HG02938 (cell line): Measurements from ENCODE around the gene IL6ST.
"Not testable (repeated sequence)": the region's sequence is repeated elsewhere in the genome, so short reads cannot be mapped to it uniquely, and the experiment has no call there.

Source experiments
- ATAC-seq: cut with Tn5 transposase; IDR thresholded peaks from one replicate; pipeline ENCODE4 v1.9.1; 2021; ENCODE audit warnings: mild to moderate bottlenecking, moderate library complexity; ENCODE audit not compliant: unreplicated experiment

IL6ST gene

GRCh38 chr5:55969956-55970355, 24.8 kb downstream of the IL6ST start:
- ATAC-seq, result no peak

- ATAC-seq, result no peak
Measured at GRCh38 chr5:55966284-55966683, 28.5 kb downstream of the IL6ST start.

DNA sequence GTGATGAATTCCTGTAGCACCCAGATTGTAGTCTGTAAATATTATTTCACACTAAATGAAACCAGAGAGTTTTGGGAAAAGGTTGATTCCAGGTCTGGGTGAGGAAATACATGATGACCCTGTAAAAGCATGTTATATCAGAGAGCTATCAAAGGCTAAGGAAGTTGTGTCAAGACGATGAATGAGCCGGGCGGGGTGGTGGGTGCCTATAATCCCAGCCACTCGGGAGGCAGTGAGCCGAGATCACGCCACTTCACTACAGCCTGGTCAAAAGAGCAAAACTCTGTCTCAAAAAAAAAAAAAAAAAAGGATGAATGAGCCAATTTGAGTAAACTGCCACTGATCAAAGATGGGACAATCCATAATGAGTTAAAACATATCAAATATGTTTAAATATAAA, 29.2 kb downstream of the IL6ST start:
- ATAC-seq, result no peak

GRCh38 chr5:55960779-55961178, 34.0 kb downstream of the IL6ST start:
- no peak for ATAC-seq

DNA sequence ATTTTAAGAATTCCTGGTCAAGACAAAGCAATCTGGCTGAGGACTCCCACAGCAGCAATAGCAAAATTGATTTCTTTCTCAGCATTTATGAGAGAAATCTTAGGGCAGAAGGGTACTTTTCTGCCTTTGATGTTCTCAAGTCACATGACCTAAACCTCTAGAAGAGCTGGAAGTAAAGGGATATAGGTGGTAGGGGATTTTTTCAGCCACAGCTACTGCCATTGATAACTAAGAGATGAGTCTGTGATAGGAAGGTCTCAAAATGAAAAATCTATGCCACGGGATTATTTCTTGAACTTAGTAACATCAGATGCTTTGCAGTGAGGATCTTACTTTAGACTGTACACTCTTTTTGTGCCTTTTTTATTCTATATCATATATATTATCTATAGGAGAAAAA, 35.6 kb downstream of the IL6ST start:
- ATAC-seq, result no peak

DNA sequence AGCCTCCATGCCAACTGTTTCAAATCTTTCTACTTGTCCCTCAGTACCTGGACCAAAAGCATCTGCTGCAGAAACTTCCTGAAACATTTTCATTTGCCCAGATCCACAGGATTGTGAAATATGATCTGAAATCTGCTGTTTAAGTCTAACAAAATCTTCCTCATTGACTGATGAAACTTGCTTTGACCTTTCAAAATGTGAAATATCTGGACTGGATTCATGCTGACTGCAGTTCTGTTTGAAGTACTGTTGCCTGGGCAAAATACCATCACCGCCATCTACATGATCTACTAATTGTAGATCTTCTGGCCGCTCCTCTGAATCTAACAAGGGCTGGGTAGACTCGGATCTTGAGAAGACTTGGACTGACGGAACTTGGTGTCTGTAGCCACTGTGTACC, 53.6 kb downstream of the IL6ST start:
- not testable (repeated sequence) for ATAC-seq

DNA sequence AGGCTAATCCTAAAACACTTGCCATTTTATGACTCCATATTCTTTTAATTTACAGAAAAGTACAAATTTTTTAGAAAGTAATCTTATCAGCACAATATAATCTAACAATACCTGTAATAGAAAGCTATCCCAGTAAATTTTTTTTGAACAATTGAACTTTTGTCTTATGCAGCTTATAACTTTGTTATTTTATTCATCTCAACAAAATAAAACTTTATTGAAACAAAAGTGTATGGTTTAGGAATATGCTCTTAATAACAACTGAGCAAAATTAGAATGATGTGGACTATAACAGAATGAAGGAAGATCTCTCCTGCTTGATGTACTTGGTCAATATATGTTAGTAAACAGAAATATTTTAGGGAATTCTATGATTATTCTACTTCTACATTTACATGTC, 57.2 kb downstream of the IL6ST start:
- not testable (repeated sequence) for ATAC-seq

- no peak for ATAC-seq
Measured at GRCh38 chr5:55936100-55936693, 58.6 kb downstream of the IL6ST start.

DNA sequence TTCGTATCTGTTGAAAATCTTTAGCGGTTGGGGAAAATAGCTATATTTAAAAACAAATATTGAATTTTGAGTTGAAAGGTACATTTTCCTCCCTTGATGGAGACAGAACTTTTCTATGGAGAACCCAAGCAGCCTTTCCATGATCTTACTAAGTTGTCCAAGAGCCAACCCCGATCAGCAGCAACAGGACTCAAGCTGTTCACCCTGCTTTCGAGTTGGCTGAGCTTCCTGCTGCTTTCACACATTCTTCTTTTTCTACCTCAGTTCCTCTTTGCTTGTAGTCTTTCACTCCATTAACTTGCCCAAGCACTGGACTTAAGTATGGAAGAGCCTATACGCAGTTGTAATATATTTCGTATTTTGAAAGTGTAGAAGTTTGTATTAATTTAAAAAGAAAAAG, 59.4 kb downstream of the IL6ST start:
- ATAC-seq, result no peak

GRCh38 chr5:55934720-55935119, 60.0 kb downstream of the IL6ST start:
- ATAC-seq, result no peak

GRCh38 chr5:55934115-55934613, 60.6 kb downstream of the IL6ST start:
- ATAC-seq, result no peak

- no peak for ATAC-seq
Measured at GRCh38 chr5:55933377-55934114, 61.2 kb downstream of the IL6ST start.

DNA sequence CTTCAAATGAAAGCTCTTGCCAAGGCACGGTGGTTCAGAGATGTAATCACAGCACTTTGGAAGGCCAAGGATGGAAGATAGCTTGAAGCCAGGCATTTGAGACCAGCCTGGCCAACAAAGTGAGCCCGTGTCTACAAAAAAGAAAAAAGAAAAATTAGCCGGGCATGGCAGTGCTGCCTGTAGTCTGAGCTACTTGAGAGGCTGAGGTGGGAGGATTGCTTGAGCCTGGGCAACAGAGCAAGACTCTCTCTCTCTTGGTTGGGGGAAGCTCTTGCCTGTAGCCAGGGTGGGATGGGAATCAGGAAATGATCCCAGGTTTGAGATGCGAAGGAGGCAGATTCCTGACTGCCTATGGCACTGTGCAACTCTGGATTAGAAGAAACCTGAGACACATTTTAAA, 62.1 kb downstream of the IL6ST start:
- ATAC-seq, result no peak

GRCh38 chr5:55929020-55929799, 65.6 kb downstream of the IL6ST start:
- no peak for ATAC-seq

GRCh38 chr5:55927861-55928655, 66.7 kb downstream of the IL6ST start:
- ATAC-seq, result no peak

- no peak for ATAC-seq
Measured at GRCh38 chr5:55926476-55926875, 68.3 kb downstream of the IL6ST start.

GRCh38 chr5:55925712-55926111, 69.1 kb downstream of the IL6ST start:
- no peak for ATAC-seq

DNA sequence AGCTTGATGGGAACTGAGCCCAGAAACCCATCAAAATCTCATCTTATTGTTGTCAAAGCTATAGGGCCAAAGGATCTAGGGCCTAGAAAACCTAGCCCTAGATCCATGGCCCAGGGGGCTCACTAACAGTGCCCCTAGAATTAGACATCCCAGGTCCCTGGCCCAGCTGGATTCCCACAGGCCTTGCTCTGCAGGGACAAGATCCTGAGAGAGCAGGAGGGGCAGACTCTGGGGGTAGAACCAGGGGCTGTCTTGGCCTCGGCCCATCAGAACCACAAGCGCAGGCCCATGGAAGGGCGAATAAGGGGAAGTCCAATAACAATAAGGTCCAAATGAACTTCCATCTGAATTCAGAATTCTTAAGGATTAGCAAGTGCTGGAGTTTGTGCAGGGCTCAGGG, 69.6 kb downstream of the IL6ST start:
- ATAC-seq, result no peak

DNA sequence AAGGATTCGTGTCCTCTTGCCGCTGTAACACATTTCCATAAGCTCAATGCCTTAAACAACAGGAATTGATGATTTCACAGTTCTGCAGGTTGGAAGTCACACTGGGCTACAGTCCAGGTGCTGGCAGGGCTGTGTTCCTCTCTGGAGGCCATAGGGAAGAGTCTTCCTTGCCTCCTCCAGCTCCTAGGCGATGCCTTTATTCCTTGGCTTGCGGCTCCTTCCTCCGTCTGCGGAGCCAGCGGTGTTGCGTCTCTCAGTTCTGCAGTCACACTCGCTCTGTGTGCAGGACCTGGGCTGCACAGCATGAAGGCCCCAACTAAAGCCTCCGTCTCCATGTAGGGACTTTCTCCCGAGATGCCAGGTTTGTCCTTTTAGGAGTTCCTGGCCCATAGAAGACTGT, 70.0 kb downstream of the IL6ST start:
- ATAC-seq, result no peak

GRCh38 chr5:55923865-55924500, 70.8 kb downstream of the IL6ST start:
- no peak for ATAC-seq
